Esophagus muscularis mucosa (tissue), 4 donors: ENCODE measurements around the gene PPP6R3.

ENCODE experiments used
- EP300 ChIP-seq: sonication (generic); formaldehyde crosslinking; IDR thresholded peaks from one replicate; pipeline ENCODE4 v1.6.1; 2017; ENCODE audit warnings: antibody characterized with exemption
- POLR2A ChIP-seq: fragments of 450-650 bp; IDR thresholded peaks from one replicate; pipeline ENCODE4 v1.6.1; 2017; ENCODE audit warnings: antibody characterized with exemption, moderate library complexity, mild to moderate bottlenecking, low read depth
- TF ChIP-seq, protein P1 (sequence below), 3 experiments: fragments of 200-600 bp in 2 of 3; fragments of 450-650 bp in 1 of 3; sonication (generic) in 2 of 3; IDR thresholded peaks; one replicate each; pipeline ENCODE4 v1.5.1; 2017 to 2019; ENCODE audit warnings: antibody characterized with exemption in 3 of 3, mild to moderate bottlenecking in 2 of 3, moderate library complexity in 1 of 3

GRCh38 chr11:68657021-68657780, 196.6 kb downstream of the PPP6R3 start:
- TF ChIP-seq, protein P1, sequence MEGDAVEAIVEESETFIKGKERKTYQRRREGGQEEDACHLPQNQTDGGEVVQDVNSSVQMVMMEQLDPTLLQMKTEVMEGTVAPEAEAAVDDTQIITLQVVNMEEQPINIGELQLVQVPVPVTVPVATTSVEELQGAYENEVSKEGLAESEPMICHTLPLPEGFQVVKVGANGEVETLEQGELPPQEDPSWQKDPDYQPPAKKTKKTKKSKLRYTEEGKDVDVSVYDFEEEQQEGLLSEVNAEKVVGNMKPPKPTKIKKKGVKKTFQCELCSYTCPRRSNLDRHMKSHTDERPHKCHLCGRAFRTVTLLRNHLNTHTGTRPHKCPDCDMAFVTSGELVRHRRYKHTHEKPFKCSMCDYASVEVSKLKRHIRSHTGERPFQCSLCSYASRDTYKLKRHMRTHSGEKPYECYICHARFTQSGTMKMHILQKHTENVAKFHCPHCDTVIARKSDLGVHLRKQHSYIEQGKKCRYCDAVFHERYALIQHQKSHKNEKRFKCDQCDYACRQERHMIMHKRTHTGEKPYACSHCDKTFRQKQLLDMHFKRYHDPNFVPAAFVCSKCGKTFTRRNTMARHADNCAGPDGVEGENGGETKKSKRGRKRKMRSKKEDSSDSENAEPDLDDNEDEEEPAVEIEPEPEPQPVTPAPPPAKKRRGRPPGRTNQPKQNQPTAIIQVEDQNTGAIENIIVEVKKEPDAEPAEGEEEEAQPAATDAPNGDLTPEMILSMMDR (IDR thresholded peaks at IDR 0.05): no peak
- TF ChIP-seq POLR2A (no peak), EP300 (no peak)
